DMS53 (cell line): ENCODE results near the gene MSLN.
"Not testable (repeated sequence)": the region's sequence is repeated elsewhere in the genome, so short reads cannot be mapped to it uniquely, and the experiment has no call there.

Experiments
- DNase-seq: peaks from one replicate; lab custom pipeline; 2025; lab: John Stamatoyannopoulos, UW

The MSLN gene

GRCh38 chr16:735982-736453 is 24.5 kb upstream of the MSLN start:
- DNase-seq: no peak

DNA sequence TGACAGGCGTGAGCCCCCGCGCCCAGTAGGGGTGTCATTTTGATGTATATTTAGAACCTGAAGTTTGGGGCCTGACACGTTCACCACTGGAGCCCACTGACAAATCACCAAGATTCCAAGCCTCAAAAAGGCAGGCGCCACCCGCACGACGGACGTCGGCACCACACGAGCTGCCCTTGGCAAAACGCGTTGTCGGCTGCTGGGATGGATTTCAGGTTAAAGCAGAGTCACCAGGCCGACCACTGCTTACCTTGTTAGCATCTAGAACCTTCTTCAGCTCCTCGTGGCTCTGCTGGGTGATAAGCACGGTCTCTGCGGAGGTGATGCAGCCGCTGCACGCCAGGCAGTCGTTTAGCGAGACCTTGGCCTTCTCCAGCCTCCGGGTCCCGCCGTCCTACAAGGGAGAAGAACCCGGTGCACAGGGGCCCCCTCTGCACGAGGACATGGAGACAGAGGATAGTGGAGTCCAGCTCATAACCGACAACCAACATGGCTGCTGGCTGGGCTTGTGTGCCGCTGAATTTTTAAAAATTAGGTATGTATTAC is 23.5 kb upstream of the MSLN start:
- no peak for DNase-seq

DNA sequence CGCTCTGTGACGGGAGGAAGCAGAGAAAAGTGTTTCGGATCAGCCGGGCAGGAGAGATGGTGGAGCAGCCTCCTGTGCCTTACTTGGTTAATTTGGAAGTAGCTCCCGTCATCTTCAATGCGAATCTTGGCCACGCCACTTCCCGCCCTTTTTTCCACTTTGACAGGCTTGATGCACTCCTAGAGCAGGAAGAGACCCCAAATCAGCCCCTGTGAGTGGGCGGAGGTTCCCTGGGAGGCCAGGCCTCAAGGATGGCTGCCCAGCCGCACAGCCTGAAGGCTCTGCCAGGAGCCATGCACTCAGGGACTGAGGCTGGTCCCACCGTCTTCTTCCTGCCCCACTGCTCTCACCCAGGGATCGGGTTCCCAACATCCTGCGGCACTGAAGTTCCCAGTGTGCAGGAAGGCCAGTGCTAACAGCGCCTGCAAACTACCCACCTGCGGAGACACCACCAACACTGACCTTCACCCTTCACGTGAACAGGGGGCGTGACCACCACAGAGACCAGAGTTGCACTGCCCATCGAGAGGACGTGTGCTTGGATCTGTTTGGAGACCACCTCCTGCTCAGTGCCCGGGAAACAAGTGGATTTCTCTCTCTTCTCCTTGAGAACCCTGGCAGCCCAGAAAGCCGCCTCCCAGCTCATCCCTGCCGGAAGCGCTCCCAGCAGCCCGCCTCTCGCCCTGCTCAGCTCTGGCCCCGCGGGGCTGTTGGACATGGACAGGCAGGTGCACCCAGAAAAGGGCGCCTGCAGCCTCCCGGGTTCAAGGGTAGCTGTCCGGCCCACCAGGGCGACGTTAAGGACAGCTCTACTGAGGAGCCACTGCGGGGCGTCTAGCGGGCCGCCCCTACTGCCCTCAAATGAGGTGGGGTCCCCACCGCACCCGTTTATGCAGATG is 20.7 kb upstream of the MSLN start:
- DNase-seq: peak; percentile 47

GRCh38 chr16:740459-740763 is 20.1 kb upstream of the MSLN start:
- DNase-seq: peak; percentile 41

DNA sequence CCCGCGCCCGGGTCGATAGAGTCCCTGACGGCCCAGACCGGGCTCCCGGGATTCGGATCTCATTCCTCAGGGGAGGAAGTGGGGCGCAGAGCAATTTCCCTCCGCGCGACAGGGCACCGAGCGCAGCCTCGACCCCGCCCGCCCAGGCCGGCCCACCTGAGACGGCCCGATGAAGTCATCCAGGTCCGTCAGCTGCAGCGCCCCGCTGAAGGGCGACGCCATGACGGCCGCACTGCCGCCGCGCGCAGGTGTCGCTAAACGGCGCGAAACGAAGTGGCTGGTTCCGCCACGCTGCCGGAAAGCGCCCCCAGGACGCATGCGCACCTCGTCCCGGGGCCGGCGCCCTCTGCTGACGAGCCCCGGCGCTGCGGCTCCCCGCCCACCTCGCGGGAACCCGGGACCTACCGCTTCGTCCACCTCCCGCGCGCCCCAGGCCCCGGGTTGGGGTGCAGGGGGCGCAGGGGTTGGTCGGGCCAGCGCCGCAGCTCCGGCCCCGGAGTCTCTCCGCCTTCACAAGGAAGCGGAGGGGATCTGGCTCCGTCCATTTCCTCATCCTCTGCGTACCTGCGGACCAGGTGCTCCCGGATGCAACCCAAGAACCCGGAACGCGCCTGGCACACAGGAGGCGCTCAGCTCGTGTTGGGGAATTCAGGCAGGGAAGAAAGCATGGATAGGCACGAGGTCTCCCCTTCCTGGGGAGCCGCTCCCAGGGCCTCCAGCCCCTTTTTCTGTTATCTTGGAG is 19.6 kb upstream of the MSLN start, which contains the start of gene CIAO3:
TSS of gene CIAO3 (minus strand) at position 234 of the 742 bp plus-strand sequence. CDS start at position 222, 12 bp downstream.
- DNase-seq: peak; percentile 93

- no peak for DNase-seq
Observed at GRCh38 chr16:741986-742629, 18.4 kb upstream of the MSLN start.

GRCh38 chr16:742894-743293 is 17.6 kb upstream of the MSLN start:
- not testable (repeated sequence) for DNase-seq

DNA sequence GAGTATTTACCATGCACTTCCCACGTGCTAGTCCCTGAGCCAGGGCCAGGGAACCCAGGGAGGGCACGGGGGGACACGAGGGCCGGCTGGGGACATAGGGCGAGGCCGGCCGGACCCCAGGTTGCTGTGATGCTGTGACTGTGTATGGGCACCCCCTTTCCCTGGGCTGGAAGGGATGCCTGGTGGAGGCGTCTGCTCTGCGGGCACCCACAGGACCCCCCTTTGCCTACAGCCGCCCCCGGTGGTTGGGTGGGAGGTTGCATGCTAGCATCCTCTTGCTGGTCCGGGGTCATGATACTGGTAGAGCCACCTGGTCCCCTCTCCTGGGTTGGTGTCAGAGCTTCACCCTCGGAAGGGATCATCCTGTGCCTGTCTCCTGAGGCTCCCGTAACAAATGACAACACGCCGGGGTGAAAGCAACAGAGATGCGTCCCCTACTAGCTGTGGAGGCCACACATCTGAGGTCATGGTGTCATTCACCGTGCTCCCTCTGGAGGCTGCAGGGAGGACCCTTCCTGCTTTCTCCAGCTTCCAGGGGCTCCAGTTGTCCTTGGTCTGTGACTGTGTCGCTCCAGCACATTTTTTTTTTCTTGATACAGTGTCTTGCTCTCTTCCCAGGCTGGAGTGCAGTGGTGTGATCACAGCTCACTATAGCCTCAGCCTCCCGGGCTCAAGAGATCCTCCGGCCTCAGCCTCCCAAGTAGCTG is 16.6 kb upstream of the MSLN start:
- peak; percentile 20 for DNase-seq

DNA sequence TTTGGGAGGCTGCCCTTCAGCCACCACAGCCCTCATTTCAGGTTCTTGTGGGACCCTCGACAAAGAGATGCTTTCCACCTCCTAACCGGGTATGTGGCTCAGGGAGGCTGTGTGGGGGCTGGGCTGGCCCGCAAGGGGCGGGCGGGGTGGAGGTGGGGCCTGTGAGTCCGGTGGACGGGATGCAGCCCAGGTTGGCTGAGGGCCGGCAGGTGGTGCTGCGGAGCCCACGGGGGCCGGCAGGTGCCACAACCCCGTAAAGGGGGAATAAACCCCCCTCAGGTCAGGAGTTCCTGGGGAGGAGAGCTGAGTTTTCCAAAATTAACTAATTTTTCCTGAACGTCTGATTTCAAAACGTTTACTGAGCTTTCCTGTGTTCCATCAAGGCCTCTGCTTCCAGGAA is 14.8 kb upstream of the MSLN start:
- peak; percentile 69 for DNase-seq

GRCh38 chr16:746637-747036 is 13.9 kb upstream of the MSLN start:
- DNase-seq: no peak

GRCh38 chr16:747978-748746 is 12.4 kb upstream of the MSLN start:
- no peak for DNase-seq

GRCh38 chr16:749010-749409 is 11.5 kb upstream of the MSLN start:
- no peak for DNase-seq

DNA sequence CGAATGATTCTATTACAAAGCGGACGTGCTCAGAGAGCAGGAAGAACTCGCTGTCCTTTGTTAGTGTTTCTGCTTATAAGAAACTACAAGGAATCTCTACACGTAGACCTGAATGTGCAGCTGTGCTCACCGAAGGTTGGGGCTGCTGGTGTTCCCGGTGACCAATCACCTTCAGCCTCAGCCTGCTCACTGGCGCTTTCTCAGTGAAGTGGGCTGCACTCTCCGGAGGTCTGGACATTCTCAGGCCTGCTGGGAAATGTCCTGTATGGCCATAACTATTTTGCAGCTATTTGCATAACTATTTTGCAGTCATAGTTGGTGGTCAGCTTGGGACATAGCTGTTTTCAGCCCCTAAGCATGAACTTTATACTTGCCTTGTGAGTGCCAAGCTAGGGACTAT is 10.0 kb upstream of the MSLN start:
- DNase-seq: no peak

- DNase-seq: no peak
Observed at GRCh38 chr16:751152-752006, 9.2 kb upstream of the MSLN start.

GRCh38 chr16:752007-752312 is 8.6 kb upstream of the MSLN start:
- peak; percentile 49 for DNase-seq

- DNase-seq: not testable (repeated sequence)
Observed at GRCh38 chr16:754121-754607, 6.4 kb upstream of the MSLN start.

DNA sequence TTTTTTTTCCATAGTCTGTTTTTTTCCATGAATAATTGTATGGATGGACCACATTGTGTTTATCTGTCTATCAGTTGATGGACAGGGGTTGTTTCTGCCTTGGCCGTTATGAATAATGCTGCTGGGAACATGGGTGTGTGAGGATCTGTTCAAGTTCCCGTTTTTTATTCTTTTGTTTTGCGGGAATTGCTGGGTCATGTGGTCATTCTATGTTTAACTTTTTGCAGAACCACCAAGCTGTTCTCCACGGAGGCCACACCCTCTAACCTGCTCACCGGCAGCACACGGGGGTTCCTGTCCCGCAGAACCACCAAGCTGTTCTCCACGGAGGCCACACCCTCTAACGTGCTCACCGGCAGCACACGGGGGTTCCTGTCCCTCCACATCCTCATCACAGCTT is 5.9 kb upstream of the MSLN start:
- DNase-seq: no peak

DNA sequence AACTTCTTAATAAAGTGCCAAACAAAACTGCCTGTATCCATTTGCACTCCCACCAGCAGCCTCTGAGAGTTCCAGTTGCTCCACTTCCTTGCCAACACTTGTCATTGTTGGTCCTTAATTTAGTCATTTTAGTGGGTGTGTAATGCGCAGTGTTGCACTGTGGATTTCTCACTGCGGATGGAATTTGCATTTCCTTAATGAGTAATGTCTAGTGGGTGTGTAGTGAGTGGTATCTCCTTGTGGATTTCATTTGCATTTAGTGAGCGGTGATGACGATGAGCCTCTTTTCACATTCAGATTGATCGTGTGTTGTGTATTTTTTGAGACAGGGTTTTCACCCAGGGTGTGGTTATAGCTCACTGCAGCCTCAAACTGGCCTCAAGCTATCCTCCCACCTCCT is 4.1 kb upstream of the MSLN start:
- no peak for DNase-seq

DNA sequence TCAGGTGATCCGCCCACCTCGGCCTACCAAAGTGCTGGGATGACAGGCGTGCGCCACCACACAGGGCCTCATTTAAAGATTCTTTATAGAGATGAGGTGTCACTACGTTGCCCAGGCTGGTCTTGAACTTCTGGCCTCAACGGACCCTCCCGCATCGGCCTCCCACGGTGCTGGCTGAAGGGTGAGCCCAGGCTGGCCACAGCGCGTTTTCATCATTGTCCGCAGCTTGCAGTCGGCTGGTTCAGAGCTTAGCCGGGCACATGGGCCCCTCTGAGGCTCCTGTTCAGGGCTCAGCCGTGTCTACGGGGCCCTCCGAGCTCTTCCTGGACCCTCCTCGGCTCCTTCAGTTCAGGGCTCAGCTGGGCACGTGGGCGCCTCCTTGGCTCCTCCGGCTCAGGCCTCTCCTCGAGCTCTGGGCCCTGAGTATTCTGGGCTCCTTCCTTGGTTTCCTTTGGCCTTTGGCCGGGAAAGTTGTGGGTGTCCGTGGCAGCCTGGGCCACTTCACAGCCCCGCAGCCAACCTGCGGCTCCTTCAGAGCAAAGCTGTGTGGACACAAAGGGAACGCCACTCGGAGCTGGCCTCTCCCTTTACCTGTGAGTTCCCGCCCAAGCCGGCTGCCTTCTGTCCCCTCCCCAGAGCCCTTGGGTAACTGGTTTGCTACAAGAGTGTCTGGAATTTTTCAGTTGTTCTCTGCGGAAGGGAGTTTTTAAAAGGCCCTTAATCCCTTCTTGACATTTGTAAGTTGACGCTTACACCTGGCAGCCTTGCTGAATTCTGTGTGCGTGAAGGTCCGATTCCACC is 1.2 kb upstream of the MSLN start:
- DNase-seq: peak; percentile 63
